A673 (cell line): Measurements from ENCODE around the gene GSE1. TPM values are rescaled to one million over a fixed set of nuclear protein-coding genes. Genes with fewer than 3 reads are reported as not detected.
A peak's percentile ranks its signal among the peaks of the same experiment; 100 is the strongest.

Experiments used
- BruUV-seq: library from RNA; stranded (reverse); fragments of 400-500 nt; replicated peaks from 2 replicates; lab custom pipeline; 2021; lab: Mats Ljungman, UMichigan
- CTCF ChIA-PET: fragments of 300-600 bp; sonication (Branson Sonifier 250); formaldehyde crosslinking; loops from one replicate; lab custom pipeline; 2022; ENCODE audit warnings: antibody characterized with exemption; lab: Charles Lee
- POLR2A ChIA-PET: fragments of 300-600 bp; sonication (Branson Sonifier 250); formaldehyde crosslinking; loops from one replicate; lab custom pipeline; 2022; ENCODE audit warnings: antibody characterized with exemption; ENCODE audit not compliant: low non-redundant PET; lab: Charles Lee
- DNase-seq: peaks from one replicate; pipeline ENCODE4 v3.0.0-alpha.2; 2015; ENCODE audit warnings: low spot score
- H3K27ac ChIP-seq: fragments of 200-600 bp; sonication (generic); 2 replicates; pipeline ENCODE4 v1.5.1; 2016; ENCODE audit warnings: mixed run types, low read depth, mild to moderate bottlenecking, mixed read lengths, antibody characterized with exemption, low read length; ENCODE audit not compliant: poor library complexity, severe bottlenecking
- H3K27me3 ChIP-seq: fragments of 200-600 bp; sonication (generic); replicated peaks from 2 replicates; pipeline ENCODE4 v1.6.1; 2017; ENCODE audit warnings: mixed run types, low read depth, mild to moderate bottlenecking, mixed read lengths, antibody characterized with exemption, low read length; ENCODE audit not compliant: insufficient read depth, poor library complexity
- H3K36me3 ChIP-seq: fragments of 200-600 bp; sonication (generic); 2 replicates; pipeline ENCODE4 v1.6.1; 2016; ENCODE audit warnings: mixed run types, mild to moderate bottlenecking, mixed read lengths, antibody characterized with exemption, low read length; ENCODE audit not compliant: insufficient read depth, poor library complexity, severe bottlenecking
- H3K4me1 ChIP-seq: fragments of 200-600 bp; sonication (generic); 2 replicates; pipeline ENCODE4 v1.6.1; 2017; ENCODE audit warnings: mixed run types, mild to moderate bottlenecking, mixed read lengths, antibody characterized with exemption, low read length; ENCODE audit not compliant: insufficient read depth, poor library complexity, severe bottlenecking
- H3K4me3 ChIP-seq: fragments of 200-600 bp; sonication (generic); 2 replicates; pipeline ENCODE4 v1.5.1; 2016; ENCODE audit warnings: low read depth, mixed run types, mild to moderate bottlenecking, mixed read lengths, low read length; ENCODE audit not compliant: poor library complexity, severe bottlenecking
- H3K9me3 ChIP-seq: fragments of 200-600 bp; sonication (generic); 2 replicates; pipeline ENCODE4 v1.6.1; 2016; ENCODE audit warnings: mixed run types, low read depth, mild to moderate bottlenecking, mixed read lengths, antibody characterized with exemption, low read length; ENCODE audit not compliant: poor library complexity, severe bottlenecking
- CTCF ChIP-seq: fragments of 300-800, 200-600 bp; sonication (generic); conservative IDR thresholded peaks from 2 replicates; pipeline ENCODE4 v1.5.1; 2017; ENCODE audit warnings: low read depth, mild to moderate bottlenecking, antibody characterized with exemption, low read length, moderate library complexity, mixed read lengths
- EZH2 ChIP-seq: fragments of 200-600 bp; sonication (generic); IDR thresholded peaks from 2 replicates; pipeline ENCODE4 v1.6.1; 2017; ENCODE audit warnings: borderline replicate concordance, low read depth, mild to moderate bottlenecking, mixed read lengths, antibody characterized with exemption, low read length; ENCODE audit not compliant: poor library complexity, severe bottlenecking
- intact Hi-C: fragments of 100-400 bp; cut with micrococcal nuclease; formaldehyde crosslinking; loops from one replicate; pipeline ENCODE4 v1.10.0; 2022; ENCODE audit not compliant: unreplicated experiment
- total RNA-seq: library from RNA; stranded (reverse); gene quantifications from 2 replicates; pipeline ENCODE4 v1.2.3, GENCODE V29; 2021

GSE1 gene
- total RNA-seq, 1 experiment from 2014 or later: 64.2 TPM

DNA sequence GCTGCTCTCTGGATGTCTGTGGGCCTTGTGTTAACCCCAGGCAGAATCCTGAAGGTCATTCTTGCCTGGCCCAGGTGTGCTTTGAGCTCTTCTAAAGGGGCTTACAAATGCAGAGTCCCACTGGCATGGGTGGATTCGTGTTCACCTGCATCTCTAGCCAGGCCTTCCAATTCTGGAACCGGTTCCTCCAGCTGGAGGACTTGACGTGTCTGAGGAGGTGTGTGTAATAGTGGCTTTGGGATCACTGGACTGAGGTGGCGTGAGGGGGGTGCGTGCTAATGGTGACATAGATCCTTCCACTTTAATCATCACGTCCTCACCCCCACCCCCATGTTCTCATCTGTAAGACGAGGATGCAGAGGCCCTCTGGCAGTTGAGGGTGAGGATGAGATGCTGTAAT lies 4.8 kb downstream of the GSE1 start:
- DNase-seq: no peak
- H3K36me3 ChIP-seq: no peaks in the 10 kb centered on the region
- BruUV-seq: no TSS peak
- H3K27me3 ChIP-seq: no peaks in the 10 kb centered on the region
- intact Hi-C loops: no loop called here
- no peaks in the 10 kb centered on the region for H3K9me3 ChIP-seq
- no peak overlapping the region for H3K4me3 ChIP-seq
- no peak overlapping the region for H3K27ac ChIP-seq
- ChIA-PET CTCF (no interaction called here), POLR2A (no interaction called here)
- TF ChIP-seq CTCF (no peak), EZH2 (no peak)
- H3K4me1 ChIP-seq: peaks cover 50% of the 10 kb centered on the region

GRCh38 chr16:85618521-85618920 lies 5.4 kb downstream of the GSE1 start:
- TF ChIP-seq EZH2 (no peak), CTCF (no peak)
- ChIA-PET CTCF (no interaction called here), POLR2A (no interaction called here)
- DNase-seq: no peak
- H3K9me3 ChIP-seq: no peaks in the 10 kb centered on the region
- BruUV-seq: no TSS peak
- no peak overlapping the region for H3K4me3 ChIP-seq
- intact Hi-C loops: no loop called here
- peaks cover 50% of the 10 kb centered on the region for H3K4me1 ChIP-seq
- H3K27me3 ChIP-seq: no peaks in the 10 kb centered on the region
- H3K36me3 ChIP-seq: no peaks in the 10 kb centered on the region
- H3K27ac ChIP-seq: no peak overlapping the region

DNA sequence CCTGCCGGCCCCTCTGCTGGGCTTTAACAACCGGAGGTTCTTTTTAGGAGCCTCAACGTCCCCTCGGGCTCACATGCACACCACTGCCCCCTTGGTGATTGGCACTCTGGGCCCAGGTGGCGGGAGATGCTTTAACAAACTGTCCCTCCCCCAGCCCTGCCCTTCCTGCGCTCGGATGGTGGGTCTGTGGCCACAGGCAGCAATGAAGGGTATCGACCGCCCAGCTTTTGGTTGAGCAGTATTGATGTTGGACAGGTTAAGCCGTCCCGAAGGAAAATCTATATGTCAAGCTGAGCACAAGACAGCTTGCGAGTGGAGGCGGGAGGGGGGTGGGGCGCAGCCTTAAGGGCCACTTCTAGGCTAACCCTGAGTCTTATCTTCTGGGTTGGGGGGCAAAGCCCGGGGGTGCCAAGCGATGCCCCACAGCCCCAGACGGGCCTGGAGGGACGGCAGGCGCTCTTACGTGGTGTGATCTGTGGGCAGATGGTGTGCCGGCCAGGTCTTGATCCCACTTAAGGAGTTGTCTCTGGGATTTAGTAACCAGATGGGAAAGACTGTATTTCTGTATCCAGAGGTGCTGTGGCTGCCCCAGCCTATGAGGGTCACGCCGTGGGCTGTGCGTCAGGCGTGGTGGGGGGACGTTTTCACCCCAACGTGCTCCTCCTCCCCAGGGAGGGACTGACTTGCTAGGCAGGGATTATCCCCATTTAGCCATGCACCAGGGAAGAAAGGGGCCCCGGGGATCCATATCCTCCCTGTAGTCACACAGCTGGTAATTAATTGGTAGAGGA lies 6.2 kb downstream of the GSE1 start:
- no TSS peak for BruUV-seq
- peak overlapping the region; percentile 46 for H3K27ac ChIP-seq
- TF ChIP-seq CTCF: no peak
- no peak for TF ChIP-seq EZH2
- peak; percentile 55 for DNase-seq
- no peaks in the 10 kb centered on the region for H3K9me3 ChIP-seq
- H3K4me1 ChIP-seq: peaks cover 48% of the 10 kb centered on the region
- CTCF ChIA-PET: no interaction called here
- POLR2A ChIA-PET: no interaction called here
- H3K4me3 ChIP-seq: no peak overlapping the region
- no peaks in the 10 kb centered on the region for H3K36me3 ChIP-seq
- intact Hi-C loops: no loop called here
- no peaks in the 10 kb centered on the region for H3K27me3 ChIP-seq
